Muscle layer of duodenum (tissue), 2 donors: Measurements from ENCODE around the gene DHCR7.

Experiments used
- H3K27ac ChIP-seq: one replicate; pipeline ENCODE4 v1.7.0; 2013; ENCODE audit warnings: mild to moderate bottlenecking, low read length
- H3K27me3 ChIP-seq: one replicate; pipeline ENCODE4 v1.7.0; 2013; ENCODE audit warnings: low read depth, mild to moderate bottlenecking, control low read depth, low read length
- H3K36me3 ChIP-seq, 2 donors: one replicate each; pipeline ENCODE4 v1.7.0; 2013; ENCODE audit warnings: low read length in 2 of 2, control low read depth in 1 of 2, mild to moderate bottlenecking in 1 of 2; ENCODE audit not compliant: insufficient read depth in 2 of 2, control insufficient read depth in 1 of 2
- H3K4me1 ChIP-seq, 2 donors: one replicate each; pipeline ENCODE4 v1.7.0; 2013; ENCODE audit warnings: low read length in 2 of 2, mild to moderate bottlenecking in 2 of 2, control low read depth in 1 of 2, moderate library complexity in 1 of 2; ENCODE audit not compliant: insufficient read depth in 2 of 2, control insufficient read depth in 1 of 2
- H3K4me3 ChIP-seq, 2 donors: one replicate each; pipeline ENCODE4 v1.7.0; 2013; ENCODE audit warnings: low read length in 2 of 2, low read depth in 1 of 2, mild to moderate bottlenecking in 1 of 2
- H3K9me3 ChIP-seq, 2 donors: one replicate each; pipeline ENCODE4 v1.7.0; 2013; ENCODE audit warnings: low read length in 2 of 2, control low read depth in 1 of 2, mild to moderate bottlenecking in 1 of 2; ENCODE audit not compliant: control insufficient read depth in 1 of 2
- donor health status: healthy.

The DHCR7 gene

DNA sequence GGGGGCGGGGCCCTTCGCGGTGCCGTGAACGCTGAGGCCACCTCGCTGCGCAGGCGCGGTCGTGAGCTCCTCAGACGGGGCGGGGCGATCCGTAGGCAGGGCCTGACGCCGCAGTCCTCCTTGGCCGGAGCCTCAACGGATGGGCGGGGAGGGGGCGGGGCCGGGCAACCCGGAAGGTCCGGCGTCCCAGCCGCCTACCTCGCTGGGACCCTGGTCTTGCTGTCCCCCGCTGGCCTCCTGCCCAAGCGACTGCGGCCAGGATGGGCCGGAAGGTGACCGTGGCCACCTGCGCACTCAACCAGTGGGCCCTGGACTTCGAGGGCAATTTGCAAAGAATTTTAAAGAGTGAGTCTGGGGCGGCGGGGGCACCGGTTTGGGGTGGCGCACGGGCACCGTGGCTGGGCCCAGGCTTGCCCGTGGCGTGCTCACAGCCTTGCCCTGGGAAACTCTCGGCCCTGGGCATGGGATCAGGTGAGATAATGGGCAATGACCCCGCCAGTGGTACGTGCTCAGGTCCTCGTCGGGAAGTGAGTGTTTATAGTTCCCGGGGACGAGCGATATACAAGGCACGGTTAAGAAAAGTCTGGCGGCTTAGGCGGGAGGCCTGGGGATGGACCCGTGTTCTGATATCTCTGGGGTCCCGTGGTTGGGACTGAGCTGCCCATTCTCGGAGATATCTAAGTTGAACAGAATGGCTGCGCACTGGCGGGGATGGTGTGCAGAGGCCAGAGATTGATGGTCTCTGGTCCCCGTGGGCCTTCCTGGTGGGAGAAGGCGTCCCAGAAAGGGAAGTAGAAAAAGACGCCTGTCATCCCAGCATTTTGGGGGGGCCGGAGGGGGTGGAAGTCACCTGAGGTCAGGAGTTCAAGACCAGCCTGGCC is 5.1 kb upstream of the DHCR7 start, which contains the start of gene NADSYN1:
NADSYN1 (plus strand) TSS at position 167 of the 881 bp plus-strand sequence; CDS start at position 261, 94 bp downstream.
- peak within 1 kb of the TSS; percentile 92 to 97 for H3K4me3 ChIP-seq
- no peaks in the 10 kb centered on the region for H3K27me3 ChIP-seq
- peak within 1 kb of the TSS; percentile 82 for H3K27ac ChIP-seq
- H3K4me1 ChIP-seq = peaks cover 5 to 28% of the 10 kb centered on the region in 2 donors
- H3K9me3 ChIP-seq = no peaks in the 10 kb centered on the region
- H3K36me3 ChIP-seq = peaks cover 30 to 32% of the 10 kb centered on the region in 2 donors

DNA sequence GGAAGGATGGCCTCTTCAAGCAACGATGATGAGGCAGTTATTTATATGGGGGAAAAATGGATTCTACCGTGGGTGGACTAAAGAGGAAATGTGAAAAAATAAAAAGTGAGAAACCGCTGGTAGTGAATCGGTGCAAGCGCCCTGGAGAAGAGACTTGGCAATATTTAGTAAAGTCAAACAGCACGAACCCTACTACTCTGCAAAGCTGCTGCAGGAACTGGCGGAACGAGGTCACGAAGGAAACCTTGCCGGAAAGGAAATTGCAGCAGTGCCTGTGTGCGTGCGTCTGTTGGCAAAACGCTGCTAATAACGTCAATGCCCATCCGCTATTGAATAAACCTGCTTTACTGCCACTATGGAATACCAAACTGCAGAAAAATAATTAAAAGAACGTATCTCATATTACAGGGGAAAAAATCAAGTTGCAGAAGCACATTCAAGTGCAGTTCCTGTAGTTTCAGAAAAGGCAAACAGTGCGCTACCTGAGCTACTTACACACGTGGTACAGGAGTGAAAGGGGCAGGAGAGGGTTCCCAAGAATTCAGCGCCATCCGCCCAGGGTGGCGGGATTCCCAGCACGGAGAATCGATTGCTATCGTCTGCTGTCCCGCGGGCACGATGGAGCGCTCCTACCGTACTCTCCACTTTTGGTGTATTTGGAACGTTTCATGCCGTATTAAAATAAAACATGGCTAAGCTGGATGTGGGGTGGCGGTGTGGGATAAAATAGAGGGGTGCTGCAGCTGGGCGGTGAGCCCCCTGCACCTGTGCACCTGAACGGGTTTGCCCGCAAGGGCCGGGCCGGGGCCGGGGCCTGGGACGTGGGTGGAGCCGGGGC is 4.2 kb upstream of the DHCR7 start:
- Histone ChIP-seq H3K4me3 (peak overlapping the region; percentile 90 to 97), H3K9me3 (no peaks in the 10 kb centered on the region), H3K4me1 (peaks cover 5 to 32% of the 10 kb centered on the region in 2 donors), H3K36me3 (peaks cover 22 to 24% of the 10 kb centered on the region in 2 donors), H3K27ac (peak overlapping the region; percentile 82), H3K27me3 (no peaks in the 10 kb centered on the region)

- Histone ChIP-seq H3K9me3 (no peaks in the 10 kb centered on the region), H3K27ac (peak overlapping the region; percentile 82), H3K4me3 (peak overlapping the region; percentile 90 to 97), H3K27me3 (no peaks in the 10 kb centered on the region), H3K4me1 (peaks cover 5 to 34% of the 10 kb centered on the region in 2 donors), H3K36me3 (peaks cover 15 to 17% of the 10 kb centered on the region in 2 donors)
These were observed 3.5 kb upstream of the DHCR7 start for GRCh38 chr11:71451596-71452198.

DNA sequence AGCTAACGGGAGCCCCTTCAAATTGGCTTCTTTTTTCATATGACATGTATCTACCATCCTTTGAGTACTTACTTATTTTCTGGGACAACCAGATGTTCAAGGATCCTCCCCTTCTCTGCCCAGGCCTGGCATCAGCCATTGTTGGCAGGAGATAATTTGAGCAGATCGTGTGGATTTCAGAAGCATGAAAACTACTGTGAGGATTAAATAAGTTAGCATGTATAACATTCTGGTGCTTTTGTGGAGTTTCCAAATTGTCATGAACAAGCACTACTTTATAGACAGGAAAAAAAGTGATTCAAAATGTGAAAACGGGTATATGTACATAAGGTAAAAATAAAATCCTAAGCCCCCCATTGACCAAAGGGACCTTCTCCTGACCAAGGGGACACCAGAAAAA is 2.7 kb upstream of the DHCR7 start:
- H3K4me3 ChIP-seq = no peak overlapping the region
- peaks cover 0 to under 1% of the 10 kb centered on the region in 2 donors for H3K9me3 ChIP-seq
- H3K27me3 ChIP-seq = no peaks in the 10 kb centered on the region
- H3K4me1 ChIP-seq = peaks cover 5 to 34% of the 10 kb centered on the region in 2 donors
- peaks cover 9 to 10% of the 10 kb centered on the region in 2 donors for H3K36me3 ChIP-seq
- H3K27ac ChIP-seq = no peak overlapping the region

DNA sequence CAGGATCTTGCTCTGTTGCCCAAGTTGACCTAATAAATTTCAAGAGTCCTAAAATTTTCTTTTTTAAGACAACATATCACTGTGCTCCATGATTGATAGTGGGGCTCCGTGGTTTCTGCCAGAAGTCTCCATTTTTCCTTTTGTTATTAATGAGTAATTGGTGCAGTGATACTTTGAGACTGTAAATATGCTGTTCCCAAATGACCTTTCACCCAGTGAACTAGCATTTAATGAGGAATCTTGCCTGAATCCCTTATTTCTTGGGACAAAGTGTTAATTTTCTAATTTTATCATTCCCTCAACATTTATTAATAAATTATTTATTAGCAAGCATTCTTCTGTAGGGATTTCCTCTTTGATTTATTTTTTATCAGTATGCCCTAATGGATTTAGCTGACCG is 2.3 kb upstream of the DHCR7 start:
- Histone ChIP-seq H3K4me1 (peaks cover 5 to 34% of the 10 kb centered on the region in 2 donors), H3K36me3 (peaks cover 5 to 8% of the 10 kb centered on the region in 2 donors), H3K27me3 (no peaks in the 10 kb centered on the region), H3K4me3 (no peak overlapping the region), H3K27ac (no peak overlapping the region), H3K9me3 (peaks cover 0 to 3% of the 10 kb centered on the region in 2 donors)

- no peaks in the 10 kb centered on the region for H3K27me3 ChIP-seq
- H3K9me3 ChIP-seq = peaks cover 0 to 3% of the 10 kb centered on the region in 2 donors
- H3K4me3 ChIP-seq = peak overlapping the region; percentile 81 to 87
- H3K36me3 ChIP-seq = peaks cover 3% of the 10 kb centered on the region in 2 donors
- H3K27ac ChIP-seq = peak overlapping the region; percentile 68
- peaks cover 5 to 32% of the 10 kb centered on the region in 2 donors for H3K4me1 ChIP-seq
These were observed 1.4 kb upstream of the DHCR7 start for GRCh38 chr11:71449596-71449995.

DNA sequence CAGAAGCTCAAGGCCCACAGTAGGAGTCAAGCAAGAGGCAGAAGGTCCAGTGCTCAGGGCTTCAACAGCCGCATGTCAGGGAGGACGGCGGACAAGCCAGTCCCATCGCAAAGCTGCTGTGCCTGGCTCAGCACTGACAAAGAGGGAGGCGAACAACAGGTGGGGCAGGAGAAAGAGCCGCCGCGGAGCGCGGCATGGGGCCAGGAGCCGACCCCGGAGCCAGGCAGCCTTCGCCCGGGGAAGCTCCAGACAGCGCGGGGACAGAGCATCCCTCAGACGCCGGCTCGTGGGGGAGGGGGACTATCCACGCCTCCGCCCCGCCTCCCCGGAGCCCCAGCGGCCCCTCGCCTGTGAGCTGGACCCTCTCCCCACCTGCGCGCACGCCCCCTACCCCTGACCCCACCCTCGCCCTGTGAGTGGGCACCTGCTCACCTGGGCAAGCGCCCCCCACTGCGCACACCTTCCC is 369 bp downstream of the DHCR7 start:
- Histone ChIP-seq H3K27ac (no peak overlapping the region), H3K36me3 (peaks cover 11 to 17% of the 10 kb centered on the region in 2 donors), H3K9me3 (peaks cover 0 to 3% of the 10 kb centered on the region in 2 donors), H3K27me3 (no peaks in the 10 kb centered on the region), H3K4me1 (peaks cover 5 to 21% of the 10 kb centered on the region in 2 donors), H3K4me3 (peak overlapping the region; percentile 81 to 87)

- Histone ChIP-seq H3K36me3 (peaks cover 11 to 22% of the 10 kb centered on the region in 2 donors), H3K4me3 (peak overlapping the region; percentile 51 to 81), H3K27me3 (no peaks in the 10 kb centered on the region), H3K4me1 (peaks cover 4 to 19% of the 10 kb centered on the region in 2 donors), H3K9me3 (peaks cover 0 to 3% of the 10 kb centered on the region in 2 donors), H3K27ac (no peak overlapping the region)
These were observed 1.1 kb downstream of the DHCR7 start for GRCh38 chr11:71446942-71447688.

- Histone ChIP-seq H3K9me3 (peaks cover 0 to 3% of the 10 kb centered on the region in 2 donors), H3K27me3 (no peaks in the 10 kb centered on the region), H3K27ac (no peak overlapping the region), H3K4me3 (no peak overlapping the region), H3K36me3 (peaks cover 11 to 31% of the 10 kb centered on the region in 2 donors), H3K4me1 (peaks cover 0 to 15% of the 10 kb centered on the region in 2 donors)
These were observed 2.0 kb downstream of the DHCR7 start for GRCh38 chr11:71446150-71446549.

- peaks cover 0 to 3% of the 10 kb centered on the region in 2 donors for H3K9me3 ChIP-seq
- H3K4me3 ChIP-seq = no peak overlapping the region
- H3K27me3 ChIP-seq = no peaks in the 10 kb centered on the region
- peaks cover 11 to 45% of the 10 kb centered on the region in 2 donors for H3K36me3 ChIP-seq
- no peak overlapping the region for H3K27ac ChIP-seq
- peaks cover 0 to 15% of the 10 kb centered on the region in 2 donors for H3K4me1 ChIP-seq
These were observed 3.4 kb downstream of the DHCR7 start for GRCh38 chr11:71444811-71445210.
